ENCODE measurements around the gene KATNAL1.

DNA sequence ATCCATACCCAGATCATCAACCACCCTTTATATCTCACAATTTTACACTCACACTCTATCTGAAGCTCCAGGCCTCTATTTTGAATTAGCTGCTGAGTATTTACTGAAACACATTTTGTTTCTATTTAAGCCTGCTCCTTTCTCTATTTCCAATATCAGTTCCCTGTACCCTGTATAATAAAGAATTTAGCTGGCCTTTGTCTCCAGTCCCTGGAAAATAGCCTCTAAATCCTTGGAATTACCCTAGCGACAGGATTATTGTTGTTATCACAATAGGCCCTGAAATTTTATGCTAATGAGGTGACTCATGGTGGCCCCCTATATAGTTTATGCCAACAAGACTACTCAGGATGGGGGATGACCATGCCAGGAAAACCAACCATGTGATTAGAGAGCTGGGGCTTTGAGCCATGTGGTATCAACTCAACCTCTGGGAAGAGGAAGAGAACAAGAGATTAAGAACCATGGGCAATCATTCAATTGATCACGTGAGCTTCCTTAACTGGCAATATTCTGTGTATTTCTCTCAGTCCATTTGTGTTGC lies 72.7 kb downstream of the KATNAL1 start:
- TF ChIP-seq GATA2 (IDR thresholded peaks at IDR 0.05; ENCODE audit: low read depth, low read length), result no peak
- TF ChIP-seq GATA3 (IDR thresholded peaks at IDR 0.05; ENCODE audit: low read depth, low read length), result no peak
